NCI-H2107 treated with DMSO at 0.1 percent for 48 hours (cell line): ENCODE results near the gene KIF22.
A peak's percentile ranks its signal among the peaks of the same experiment; 100 is the strongest.
"Not testable (repeated sequence)": the region's sequence is repeated elsewhere in the genome, so short reads cannot be mapped to it uniquely, and the experiment has no call there.

Source experiments
- DNase-seq: peaks from one replicate; lab custom pipeline; 2025; ENCODE audit not compliant: unreplicated experiment; lab: John Stamatoyannopoulos, UW

KIF22 gene

GRCh38 chr16:29765167-29766032 is 25.2 kb upstream of the KIF22 start:
- peak; percentile 96 for DNase-seq

GRCh38 chr16:29766571-29766970 is 24.0 kb upstream of the KIF22 start:
- no peak for DNase-seq

DNA sequence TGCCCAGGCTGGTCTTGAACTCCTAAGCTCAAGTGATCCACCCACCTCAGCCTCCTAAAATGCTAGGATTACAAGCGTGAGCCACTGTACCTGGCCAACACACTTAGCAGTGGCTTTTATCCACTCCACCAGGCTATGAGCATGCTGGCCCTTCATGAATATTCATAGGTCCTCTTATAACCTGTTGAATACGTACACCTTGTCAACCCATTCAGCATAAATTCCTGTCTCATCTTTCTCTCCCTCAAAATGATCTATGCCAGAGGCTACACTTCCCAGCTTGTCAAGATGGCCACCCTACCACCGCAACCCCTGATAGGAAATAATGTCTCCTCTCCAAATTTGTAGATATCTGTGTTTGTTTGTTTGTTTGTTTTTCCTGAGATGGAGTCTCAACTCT is 23.5 kb upstream of the KIF22 start:
- DNase-seq: no peak

DNA sequence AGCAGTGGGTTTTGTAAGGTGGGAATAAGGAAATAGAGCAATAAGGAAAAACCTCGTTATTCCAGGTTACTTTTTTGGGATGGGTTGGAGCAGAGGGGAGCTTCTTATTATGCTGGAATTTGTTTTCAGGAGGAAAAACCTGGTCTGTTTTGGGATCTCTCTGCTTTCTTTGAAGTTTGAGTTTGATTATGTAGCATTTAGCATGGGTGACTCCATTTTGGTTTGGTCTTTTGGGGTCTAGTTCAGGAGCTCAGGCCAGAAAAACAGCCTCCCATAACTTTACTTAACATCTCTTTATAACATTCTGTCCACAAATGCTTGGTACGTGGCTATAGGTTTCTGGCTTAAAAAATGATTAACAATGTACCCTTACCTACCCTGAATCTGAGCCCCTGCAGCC is 21.0 kb upstream of the KIF22 start:
- no peak for DNase-seq

DNA sequence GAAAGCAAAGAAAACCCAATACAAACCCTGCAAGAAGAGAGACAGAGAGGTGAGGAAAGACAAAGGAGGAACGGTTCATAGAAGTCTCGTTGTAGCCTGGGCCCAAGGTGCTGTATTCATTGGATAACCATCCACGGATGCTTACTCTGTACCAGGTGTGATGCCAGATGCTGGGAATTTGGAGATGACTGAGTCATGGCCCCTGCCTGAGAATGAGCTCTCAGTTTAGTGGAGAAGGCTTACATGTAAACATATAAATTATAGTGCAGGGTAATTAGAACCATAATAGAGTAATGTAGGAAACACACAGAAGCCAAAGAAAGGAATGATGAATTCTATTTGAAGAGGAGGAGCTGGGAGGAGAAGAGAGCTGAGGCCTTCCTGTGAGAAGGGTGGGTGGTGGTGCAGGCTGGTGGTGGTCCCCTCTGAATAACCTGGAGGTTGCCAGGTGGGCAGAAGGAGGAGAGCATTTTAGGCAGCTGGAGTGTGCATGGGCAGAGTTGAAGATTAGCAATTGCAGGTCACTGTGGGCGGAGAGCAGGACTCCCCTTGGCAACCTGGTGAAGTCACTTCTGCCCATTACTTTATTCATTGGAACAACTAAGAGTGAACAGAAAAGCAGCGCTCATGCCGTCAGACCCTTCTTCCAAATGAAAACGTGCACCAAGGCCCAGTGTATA is 20.2 kb upstream of the KIF22 start:
- DNase-seq: no peak

GRCh38 chr16:29772330-29772729 is 18.2 kb upstream of the KIF22 start:
- DNase-seq: not testable (repeated sequence)

DNA sequence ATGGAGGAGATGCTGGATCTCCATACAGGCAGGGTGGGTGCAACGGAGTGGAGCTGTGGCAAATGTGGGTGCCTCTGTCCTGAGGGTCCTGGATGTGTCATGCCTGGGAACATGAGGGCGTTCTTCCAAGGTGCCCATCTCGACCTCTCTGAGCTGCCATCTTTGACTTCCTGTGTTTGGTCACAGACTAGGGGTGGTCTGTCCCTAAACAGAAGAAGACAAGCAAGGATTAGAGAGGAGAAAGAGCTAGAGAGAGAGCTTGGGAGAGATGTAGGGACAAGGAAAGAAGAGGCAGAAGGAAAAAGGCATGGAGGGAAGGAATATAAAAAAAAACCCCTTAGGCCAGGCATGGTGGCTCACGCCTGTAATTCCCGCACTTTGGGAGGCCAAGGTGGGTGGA is 15.8 kb upstream of the KIF22 start:
- DNase-seq: no peak

DNA sequence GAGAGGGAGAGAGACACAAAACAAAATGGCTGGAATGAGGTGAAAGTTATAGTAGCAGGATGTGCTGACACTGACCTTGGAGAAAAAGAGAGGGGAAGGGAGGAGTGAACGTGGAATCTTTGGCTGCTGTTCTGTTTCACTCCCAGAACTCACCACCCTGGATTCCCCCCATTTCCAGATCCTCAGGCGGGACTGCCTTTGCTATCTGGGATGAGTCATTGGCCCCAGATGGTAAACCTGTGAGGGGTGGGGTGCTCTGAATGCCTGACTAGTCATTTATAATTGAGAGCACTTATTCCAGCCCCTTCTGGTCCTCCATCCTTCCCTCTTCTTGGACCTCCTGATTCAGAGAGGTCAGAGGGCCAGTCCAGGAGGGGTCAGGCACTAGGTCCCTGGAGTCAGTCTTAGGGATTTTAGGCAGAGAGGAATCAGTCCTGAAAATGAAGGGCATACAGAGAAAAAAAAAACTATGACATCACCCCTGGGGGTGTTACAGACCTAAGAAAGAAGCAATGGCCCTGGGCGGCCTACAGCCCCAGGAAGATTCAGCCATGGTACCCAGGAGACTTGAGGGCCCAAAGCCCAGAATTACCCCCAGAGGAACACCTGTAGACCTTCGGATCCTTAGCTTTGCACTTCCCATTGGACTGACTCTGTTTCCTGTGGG is 14.7 kb upstream of the KIF22 start:
- DNase-seq: no peak

GRCh38 chr16:29777576-29778350 is 12.8 kb upstream of the KIF22 start, which contains the start of gene ZG16:
ZG16 (plus strand) TSS chr16:29778256; CDS start chr16:29779267, 1,011 bp downstream.
- no peak for DNase-seq

DNA sequence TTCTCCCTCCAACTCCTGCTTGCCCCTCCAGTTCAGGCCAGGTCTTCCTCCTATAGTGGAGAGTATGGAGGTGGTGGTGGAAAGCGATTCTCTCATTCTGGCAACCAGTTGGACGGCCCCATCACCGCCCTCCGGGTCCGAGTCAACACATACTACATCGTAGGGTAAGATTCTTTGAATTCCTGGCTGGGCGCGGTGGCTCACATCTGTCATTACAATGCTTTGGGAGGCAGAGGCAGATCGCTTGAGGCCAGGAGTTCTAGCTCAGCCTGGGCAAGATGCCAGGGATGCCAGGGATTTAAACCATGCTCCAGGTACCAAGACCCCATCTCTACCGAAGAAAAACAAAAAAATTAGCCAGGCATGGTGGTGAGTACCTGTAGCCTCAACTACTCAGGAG is 11.1 kb upstream of the KIF22 start:
- DNase-seq: no peak

DNA sequence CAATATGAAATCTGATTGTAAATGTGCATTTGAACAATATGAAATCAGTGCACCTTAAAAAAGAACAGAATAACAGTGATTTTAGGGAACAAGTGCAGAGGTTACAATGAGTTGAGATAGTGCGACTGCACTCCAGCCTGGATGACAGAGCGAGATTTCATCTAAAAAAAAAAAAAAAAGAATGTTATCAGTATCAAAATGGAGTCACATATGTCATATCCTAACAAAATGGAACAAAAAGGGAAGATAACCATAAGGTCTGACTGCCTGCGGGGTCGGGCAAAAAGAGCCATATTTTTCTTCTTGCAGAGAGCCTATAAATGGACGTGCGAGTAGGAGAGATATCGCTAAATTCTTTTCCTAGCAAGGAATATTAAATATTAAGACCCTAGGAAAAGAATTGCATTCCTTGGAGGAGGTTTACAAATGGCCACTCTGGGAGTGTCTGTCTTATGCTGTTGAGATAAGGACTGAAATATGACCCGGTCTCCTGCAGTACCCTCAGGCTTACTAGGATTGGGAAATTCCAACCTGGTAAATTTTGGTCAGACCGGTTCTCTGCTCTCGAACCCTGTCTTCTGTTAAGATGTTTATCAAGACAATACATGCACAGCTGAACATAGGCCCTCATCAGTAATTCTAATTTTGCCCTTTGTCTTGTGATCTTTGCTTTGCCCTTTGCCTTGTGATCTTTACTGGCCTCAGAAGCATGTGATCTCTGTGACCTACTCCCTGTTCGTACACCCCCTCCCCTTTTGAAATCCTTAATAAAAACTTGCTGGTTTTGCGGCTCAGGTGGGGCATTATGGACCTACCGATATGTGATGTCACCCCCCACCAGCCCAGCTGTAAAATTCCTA is 7.2 kb upstream of the KIF22 start:
- not testable (repeated sequence) for DNase-seq

DNA sequence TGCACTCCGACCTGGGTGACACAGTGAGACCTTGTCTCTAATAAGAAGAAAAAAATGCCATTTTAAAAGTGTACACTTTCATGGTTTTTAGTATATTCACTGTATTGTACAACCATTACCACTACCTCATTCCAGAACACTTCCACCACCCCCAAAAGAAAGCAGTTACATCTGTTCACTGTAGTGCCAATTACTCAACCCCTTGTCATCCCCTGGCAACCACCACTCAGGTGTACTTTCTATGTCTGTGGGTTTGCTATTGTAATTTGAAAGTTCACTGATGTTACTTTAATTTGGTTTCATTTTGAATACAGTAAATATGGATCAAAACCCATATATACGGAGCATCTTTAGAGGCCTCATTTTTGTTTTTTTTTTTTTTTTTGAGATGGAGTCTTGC is 6.4 kb upstream of the KIF22 start:
- DNase-seq: no peak

DNA sequence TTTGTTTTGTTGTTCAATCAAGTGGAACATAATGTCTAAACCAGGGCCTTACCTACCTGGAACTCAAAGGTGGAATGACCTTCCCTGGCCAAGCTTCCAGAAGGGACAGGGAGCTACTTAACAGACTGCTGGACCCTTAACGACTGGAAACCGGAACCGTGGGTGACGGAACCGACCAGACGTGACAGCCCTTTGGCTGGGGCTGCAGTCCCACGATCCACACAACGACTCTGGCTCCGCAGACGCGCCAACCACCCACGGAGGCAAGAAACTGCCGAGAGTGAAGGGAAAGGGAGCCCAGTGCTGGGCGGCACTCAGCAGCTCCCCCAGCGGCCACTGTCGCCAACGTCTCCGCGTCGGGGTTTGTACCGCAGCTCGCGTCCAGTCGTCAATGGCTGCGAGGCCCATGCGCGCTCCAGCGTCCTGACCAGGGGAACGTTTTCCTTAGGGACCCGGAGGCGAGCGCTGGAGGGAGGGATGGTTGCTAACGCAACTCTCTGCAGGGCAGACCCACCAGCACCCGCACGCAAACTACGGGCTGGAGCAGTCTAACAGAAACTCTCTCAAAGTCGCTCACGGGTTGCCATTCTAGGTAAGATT is 5.5 kb upstream of the KIF22 start:
- DNase-seq: no peak

- not testable (repeated sequence) for DNase-seq
Measured at GRCh38 chr16:29787155-29787554, 3.4 kb upstream of the KIF22 start.

GRCh38 chr16:29789775-29790182 is 772 bp upstream of the KIF22 start:
- no peak for DNase-seq

DNA sequence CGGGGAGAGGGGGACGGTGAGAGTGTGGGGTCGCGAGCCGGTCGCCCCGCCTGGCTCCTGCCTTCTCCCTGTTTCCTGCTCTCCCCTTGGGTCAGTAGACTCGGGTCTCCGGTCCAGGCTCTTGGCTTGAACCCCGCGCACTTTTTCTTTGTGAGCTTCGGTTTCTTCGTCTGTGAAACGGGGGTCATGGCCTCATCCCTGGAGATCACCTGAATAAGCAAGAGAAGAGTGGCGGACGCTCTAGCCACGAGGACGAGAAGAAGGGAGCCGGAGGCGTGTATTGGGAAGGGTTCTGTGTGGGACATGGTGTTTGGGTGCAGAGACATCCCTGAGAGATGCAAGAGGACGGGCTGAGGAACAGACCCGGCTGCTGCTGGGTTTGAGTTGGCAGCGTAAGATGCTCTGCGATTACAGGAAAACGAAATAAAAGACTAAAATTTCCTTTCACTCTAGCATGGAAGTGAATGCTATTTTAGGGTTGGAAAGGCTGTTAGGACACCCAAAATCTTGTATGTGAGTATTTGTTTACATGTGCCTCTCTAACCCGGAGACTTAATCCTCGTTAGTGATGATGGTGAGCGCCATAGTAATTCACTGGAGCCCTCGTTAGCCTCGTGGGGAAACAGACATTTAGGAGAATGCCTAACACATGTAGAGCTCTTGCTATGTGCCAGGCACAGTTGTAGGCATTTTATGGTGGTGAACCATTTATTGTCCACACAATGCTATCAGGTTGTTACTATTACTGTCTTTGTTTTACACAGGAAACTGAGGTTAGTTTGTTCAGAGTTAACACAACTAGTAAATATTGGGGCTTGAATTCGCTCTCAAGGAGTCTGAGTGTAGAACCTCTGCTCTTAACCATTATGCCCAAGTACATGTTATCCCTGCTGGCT is 646 bp downstream of the KIF22 start:
- no peak for DNase-seq

DNA sequence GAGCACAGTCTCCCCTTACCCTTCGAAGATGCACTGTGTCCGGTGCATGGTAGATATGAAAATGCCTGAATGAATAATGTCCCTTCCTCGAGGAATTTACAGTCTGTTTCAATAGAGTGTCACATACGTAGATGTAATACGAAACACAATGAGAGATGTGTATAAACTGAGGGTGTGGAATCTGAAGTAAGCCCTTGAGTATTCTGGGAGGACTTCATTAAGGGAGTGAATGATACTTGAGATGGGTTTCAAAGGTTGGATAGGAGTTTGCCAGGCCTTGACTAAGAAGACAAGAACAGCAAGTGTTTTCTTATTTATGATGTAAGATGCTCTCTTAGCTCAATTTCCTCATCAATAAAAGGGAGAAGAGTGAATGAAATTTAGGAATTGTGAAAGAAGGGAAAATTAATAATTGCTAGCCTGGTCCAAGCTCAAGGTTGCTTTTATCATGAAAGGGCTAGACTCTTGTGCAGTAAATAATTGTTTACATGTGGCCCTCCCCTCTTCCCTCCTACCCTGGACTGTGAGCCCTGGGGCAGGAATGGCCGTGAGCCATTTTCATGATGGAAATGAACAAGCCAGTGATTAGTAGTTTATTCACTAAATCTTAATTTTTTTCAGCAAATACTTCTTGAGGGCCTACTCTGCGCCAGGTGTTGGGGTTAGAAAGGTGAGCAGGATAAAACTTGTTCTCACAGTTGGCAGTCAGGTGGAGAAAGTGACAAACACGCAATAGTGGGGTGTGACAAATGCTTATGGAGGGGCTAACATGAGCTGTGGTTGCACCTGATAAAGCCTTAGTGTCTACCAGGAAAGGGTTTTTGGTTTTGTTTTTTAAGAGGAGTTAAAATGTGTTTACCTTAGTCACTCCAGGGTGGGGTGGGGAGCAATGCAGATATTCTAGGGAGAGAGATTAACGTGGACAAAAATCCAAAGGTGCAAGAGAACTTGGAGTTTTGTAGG is 1.6 kb downstream of the KIF22 start:
- DNase-seq: no peak

GRCh38 chr16:29793153-29793552 is 2.6 kb downstream of the KIF22 start:
- not testable (repeated sequence) for DNase-seq
